Ovary (tissue), 10 donors: ENCODE measurements around the gene GUCY1A1. TPM values are rescaled to one million over a fixed set of nuclear protein-coding genes. Genes with fewer than 3 reads are reported as not detected.

ENCODE experiments used
- DNase-seq, 5 donors: peaks; one replicate each; pipeline ENCODE4 v3.0.0-alpha.2; 2019 to 2020
- H3K27ac ChIP-seq, 2 donors: fragments of 200-600 bp; one replicate each; pipeline versions ENCODE4 v1.5.1 to v1.8.0; 2019 to 2022
- H3K27me3 ChIP-seq: fragments of 200-600 bp; one replicate; pipeline ENCODE4 v1.8.0; 2022
- H3K36me3 ChIP-seq: fragments of 200-600 bp; sonication (generic); one replicate; pipeline ENCODE4 v1.5.1; 2019
- H3K4me1 ChIP-seq: one replicate; pipeline ENCODE4 v1.8.1; 2013; ENCODE audit warnings: mild to moderate bottlenecking, moderate library complexity; ENCODE audit not compliant: insufficient read depth
- H3K4me3 ChIP-seq: fragments of 200-600 bp; sonication (generic); one replicate; pipeline ENCODE4 v1.5.1; 2017
- H3K9me3 ChIP-seq, 2 donors: fragments of 200-600 bp in 1 of 2; sonication (generic) in 1 of 2; one replicate each; pipeline versions ENCODE4 v1.5.1 to v1.8.1; 2013 to 2019; ENCODE audit warnings: mild to moderate bottlenecking in 1 of 2, moderate library complexity in 1 of 2
- EP300 ChIP-seq: sonication (generic); formaldehyde crosslinking; IDR thresholded peaks from one replicate; pipeline ENCODE4 v1.6.1; 2017; ENCODE audit warnings: antibody characterized with exemption
- POLR2A ChIP-seq: fragments of 450-650 bp; IDR thresholded peaks from one replicate; pipeline ENCODE4 v1.6.1; 2017; ENCODE audit warnings: antibody characterized with exemption, mild to moderate bottlenecking, moderate library complexity
- WGBS, 3 donors: extraction: QIAGEN DNeasy Blood & Tissue Kit in 1 of 3; methylation state at CpG; one replicate each; pipeline versions ENCODE4 v1.1.5 to v1.1.7; 2013 to 2017; 5-methylcytosine and 5-hydroxymethylcytosine counted together
- intact Hi-C, 4 donors: fragments of 100-400 bp; cut with DNase I; formaldehyde crosslinking; loops; one replicate each; pipeline versions ENCODE4 v1.11.0 to v1.15.1; 2022 to 2023
- long read RNA-seq, 3 donors: library from polyadenylated mRNA in 2 of 3; unstranded in 2 of 3; transcript quantifications; one replicate each; pipeline ENCODE4 v2.0.0 and lab custom pipeline, GENCODE V29; 2021 to 2026
- polyA plus RNA-seq, 2 donors: library from polyadenylated mRNA; stranded (reverse); fragments of 200-250 nt in 1 of 2; fragments of 350-450 nt in 1 of 2; fragmentation: Illumina TruSeq in 1 of 2; extraction: RNeasy Lipid Tissue Mini Kit (QIAGEN cat#74804) in 1 of 2; gene quantifications; one replicate each; pipeline ENCODE4 v1.2.3, GENCODE V29; 2013 to 2014
- total RNA-seq, 7 donors: library from RNA; depleted of rRNA in 2 of 7; stranded (reverse); fragments of >200 nt in 2 of 7; fragmentation: NEBNext Ultra II Directional in 3 of 7; extraction: Animal tissue kit (Norgen Biotek cat#: 25700) in 3 of 7; gene quantifications; one replicate each; pipeline versions ENCODE4 v1.1.0 to v1.2.4, GENCODE V29; 2016 to 2023
- TF ChIP-seq, protein P1 (sequence below), 3 donors: fragments of 450-650 bp in 2 of 3; fragments of 200-600 bp in 1 of 3; IDR thresholded peaks; one replicate each; pipeline versions ENCODE4 v1.5.1 to v1.8.0; 2016 to 2022; ENCODE audit warnings: antibody characterized with exemption in 3 of 3, mild to moderate bottlenecking in 1 of 3
- donor health status: DM: no; HTN: no; CAD: no; lungs with moderate emphysema.
- donor health status: DM: no; HTN: no; CAD: no.
- donor health status: Bipolar disorder and iron deficiency.
- donor health status: DM: yes; HTN: yes; CAD: no.
- donor health status: DM: no; HTN: no; CAD: no.
- donor health status: DM: yes; HTN: yes; CAD: no.

The GUCY1A1 gene, protein sequence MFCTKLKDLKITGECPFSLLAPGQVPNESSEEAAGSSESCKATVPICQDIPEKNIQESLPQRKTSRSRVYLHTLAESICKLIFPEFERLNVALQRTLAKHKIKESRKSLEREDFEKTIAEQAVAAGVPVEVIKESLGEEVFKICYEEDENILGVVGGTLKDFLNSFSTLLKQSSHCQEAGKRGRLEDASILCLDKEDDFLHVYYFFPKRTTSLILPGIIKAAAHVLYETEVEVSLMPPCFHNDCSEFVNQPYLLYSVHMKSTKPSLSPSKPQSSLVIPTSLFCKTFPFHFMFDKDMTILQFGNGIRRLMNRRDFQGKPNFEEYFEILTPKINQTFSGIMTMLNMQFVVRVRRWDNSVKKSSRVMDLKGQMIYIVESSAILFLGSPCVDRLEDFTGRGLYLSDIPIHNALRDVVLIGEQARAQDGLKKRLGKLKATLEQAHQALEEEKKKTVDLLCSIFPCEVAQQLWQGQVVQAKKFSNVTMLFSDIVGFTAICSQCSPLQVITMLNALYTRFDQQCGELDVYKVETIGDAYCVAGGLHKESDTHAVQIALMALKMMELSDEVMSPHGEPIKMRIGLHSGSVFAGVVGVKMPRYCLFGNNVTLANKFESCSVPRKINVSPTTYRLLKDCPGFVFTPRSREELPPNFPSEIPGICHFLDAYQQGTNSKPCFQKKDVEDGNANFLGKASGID
- total RNA-seq, result 10 to 100 TPM in 1 of 7 donors, 1 to 10 TPM in 6; 3.0 to 12.1 (median 6.2) TPM
- 10 to 100 TPM in 1 of 2 donors, 1 to 10 TPM in 1; 6.4 to 26.9 TPM for polyA plus RNA-seq
- long read RNA-seq, donor 1, partial matches to known transcripts, result 3 of 7 reads
- long read RNA-seq, donor 1, other reads (novel, unspliced or antisense), result 0 of 7 reads
- long read RNA-seq, donor 2, partial matches to known transcripts, result 10 of 11 reads
- long read RNA-seq, donor 2, other reads (novel, unspliced or antisense), result 0 of 11 reads
- long read RNA-seq, donor 3, partial matches to known transcripts, result 1 of 2 reads
- long read RNA-seq, donor 3, other reads (novel, unspliced or antisense), result 0 of 2 reads

DNA sequence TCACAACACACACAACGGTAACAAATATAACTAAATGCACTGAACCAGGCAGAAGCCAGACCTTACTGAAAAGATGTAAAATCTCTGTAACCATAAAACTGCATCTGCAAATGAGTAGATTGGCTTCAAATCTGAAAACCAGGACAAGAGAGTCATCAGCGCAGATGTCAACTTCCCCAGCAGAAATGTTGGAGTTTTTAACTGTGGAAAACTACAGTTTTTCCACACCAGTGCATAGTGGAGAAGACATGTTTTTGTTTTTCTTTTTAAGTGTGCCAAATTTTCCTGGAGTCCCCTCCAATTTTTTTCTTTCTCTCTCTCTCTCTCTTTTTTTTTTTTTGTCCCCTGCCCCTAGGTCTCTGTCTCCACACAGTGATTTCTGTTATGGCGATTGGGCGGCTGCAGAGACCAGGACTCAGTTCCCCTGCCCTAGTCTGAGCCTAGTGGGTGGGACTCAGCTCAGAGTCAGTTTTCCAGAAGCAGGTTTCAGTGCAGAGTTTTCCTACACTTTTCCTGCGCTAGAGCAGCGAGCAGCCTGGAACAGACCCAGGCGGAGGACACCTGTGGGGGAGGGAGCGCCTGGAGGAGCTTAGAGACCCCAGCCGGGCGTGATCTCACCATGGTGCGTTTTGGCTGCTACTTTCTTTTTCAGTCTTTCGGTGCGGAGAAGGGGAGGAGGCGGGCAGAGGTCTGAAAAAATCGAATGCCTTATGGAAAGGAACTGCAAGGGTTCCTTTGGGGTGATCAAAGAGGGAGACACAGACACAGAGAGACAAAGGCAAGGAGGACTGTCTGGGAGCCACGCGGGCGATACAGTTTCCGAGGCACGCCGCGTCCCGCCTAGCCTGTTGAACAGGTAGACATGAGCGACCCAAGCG is at the start of gene GUCY1A1:
TSS of gene GUCY1A1 (plus strand) at position 505 of the 878 bp plus-strand sequence. CDS start 30,020 bp downstream, outside the sequence.
- peak in 2 of 5 donors; percentile 16 to 22 for DNase-seq
- 5 to 9% (median 8%) methylated on average over 25 of the region's 25 CpGs for WGBS, 3 donors

GRCh38 chr4:155617296-155617695 is 49.4 kb upstream of the GUCY1A1 start:
- TF ChIP-seq EP300 (no peak), POLR2A (no peak)
- TF ChIP-seq, protein P1, sequence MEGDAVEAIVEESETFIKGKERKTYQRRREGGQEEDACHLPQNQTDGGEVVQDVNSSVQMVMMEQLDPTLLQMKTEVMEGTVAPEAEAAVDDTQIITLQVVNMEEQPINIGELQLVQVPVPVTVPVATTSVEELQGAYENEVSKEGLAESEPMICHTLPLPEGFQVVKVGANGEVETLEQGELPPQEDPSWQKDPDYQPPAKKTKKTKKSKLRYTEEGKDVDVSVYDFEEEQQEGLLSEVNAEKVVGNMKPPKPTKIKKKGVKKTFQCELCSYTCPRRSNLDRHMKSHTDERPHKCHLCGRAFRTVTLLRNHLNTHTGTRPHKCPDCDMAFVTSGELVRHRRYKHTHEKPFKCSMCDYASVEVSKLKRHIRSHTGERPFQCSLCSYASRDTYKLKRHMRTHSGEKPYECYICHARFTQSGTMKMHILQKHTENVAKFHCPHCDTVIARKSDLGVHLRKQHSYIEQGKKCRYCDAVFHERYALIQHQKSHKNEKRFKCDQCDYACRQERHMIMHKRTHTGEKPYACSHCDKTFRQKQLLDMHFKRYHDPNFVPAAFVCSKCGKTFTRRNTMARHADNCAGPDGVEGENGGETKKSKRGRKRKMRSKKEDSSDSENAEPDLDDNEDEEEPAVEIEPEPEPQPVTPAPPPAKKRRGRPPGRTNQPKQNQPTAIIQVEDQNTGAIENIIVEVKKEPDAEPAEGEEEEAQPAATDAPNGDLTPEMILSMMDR (IDR thresholded peaks at IDR 0.05), result no peak
- Histone ChIP-seq H3K27ac (no peak overlapping the region), H3K27me3 (no peaks in the 10 kb centered on the region), H3K4me1 (no peaks in the 10 kb centered on the region), H3K36me3 (no peaks in the 10 kb centered on the region), H3K4me3 (no peak overlapping the region), H3K9me3 (no peaks in the 10 kb centered on the region)
- intact Hi-C loops, result no loop called here
- no peak for DNase-seq
- 0 to 9% (median 2%) methylated on average over 3 of the region's 3 CpGs for WGBS, 3 donors

More for the DNA sequence above, at the start of gene GUCY1A1:
- no peaks in the 10 kb centered on the region for H3K27me3 ChIP-seq
- TF ChIP-seq POLR2A (no peak), EP300 (no peak)
- TF ChIP-seq, protein P1 (IDR thresholded peaks at IDR 0.05), result no peak
- no peaks in the 10 kb centered on the region for H3K9me3 ChIP-seq
- H3K36me3 ChIP-seq, result no peaks in the 10 kb centered on the region
- peak within 1 kb of the TSS; percentile 11 to 33 for H3K27ac ChIP-seq
- intact Hi-C loops, result no loop called here
- peak within 1 kb of the TSS; percentile 55 for H3K4me3 ChIP-seq
- H3K4me1 ChIP-seq, result no peaks in the 10 kb centered on the region

- intact Hi-C loops, result no loop called here
- TF ChIP-seq, protein P1 (IDR thresholded peaks at IDR 0.05), result no peak
- TF ChIP-seq POLR2A, result no peak
- TF ChIP-seq EP300, result no peak
- Histone ChIP-seq H3K4me3 (no peak overlapping the region), H3K27ac (no peak overlapping the region), H3K9me3 (no peaks in the 10 kb centered on the region), H3K36me3 (no peaks in the 10 kb centered on the region), H3K27me3 (no peaks in the 10 kb centered on the region), H3K4me1 (no peaks in the 10 kb centered on the region)
- 82 to 91% (median 85%) methylated on average over 8 of the region's 8 CpGs for WGBS, 3 donors
- no peak for DNase-seq
These were observed 48.3 kb upstream of the GUCY1A1 start for GRCh38 chr4:155618183-155618838.
